GM19468 (cell line): ENCODE results near the gene MRPL33.

Experiments
- ATAC-seq: cut with Tn5 transposase; IDR thresholded peaks from one replicate; pipeline ENCODE4 v1.9.1; 2021; ENCODE audit warnings: mild to moderate bottlenecking, moderate library complexity, moderate number of reproducible peaks; ENCODE audit not compliant: unreplicated experiment; ENCODE audit errors: extremely low read depth

MRPL33 gene

DNA sequence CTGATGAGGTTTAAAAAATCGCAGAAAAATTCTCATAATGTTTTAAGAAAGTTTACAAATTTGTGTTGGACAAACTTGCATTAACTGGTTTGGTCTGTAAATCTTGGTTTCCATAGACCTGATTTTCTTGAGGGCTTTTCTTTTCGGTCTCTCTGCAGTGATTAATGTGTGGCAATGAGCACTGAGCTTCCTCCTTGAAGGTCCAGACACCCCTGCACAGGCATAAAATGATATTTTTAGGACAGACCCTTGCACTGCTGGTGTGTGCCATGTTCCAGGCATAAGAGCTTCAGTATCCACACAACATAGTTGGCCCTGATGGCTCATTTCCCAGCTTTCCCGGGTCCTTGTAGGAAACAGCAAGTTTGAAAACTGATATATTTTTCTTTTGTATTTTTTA lies 33.7 kb downstream of the MRPL33 start:
- ATAC-seq: no peak

DNA sequence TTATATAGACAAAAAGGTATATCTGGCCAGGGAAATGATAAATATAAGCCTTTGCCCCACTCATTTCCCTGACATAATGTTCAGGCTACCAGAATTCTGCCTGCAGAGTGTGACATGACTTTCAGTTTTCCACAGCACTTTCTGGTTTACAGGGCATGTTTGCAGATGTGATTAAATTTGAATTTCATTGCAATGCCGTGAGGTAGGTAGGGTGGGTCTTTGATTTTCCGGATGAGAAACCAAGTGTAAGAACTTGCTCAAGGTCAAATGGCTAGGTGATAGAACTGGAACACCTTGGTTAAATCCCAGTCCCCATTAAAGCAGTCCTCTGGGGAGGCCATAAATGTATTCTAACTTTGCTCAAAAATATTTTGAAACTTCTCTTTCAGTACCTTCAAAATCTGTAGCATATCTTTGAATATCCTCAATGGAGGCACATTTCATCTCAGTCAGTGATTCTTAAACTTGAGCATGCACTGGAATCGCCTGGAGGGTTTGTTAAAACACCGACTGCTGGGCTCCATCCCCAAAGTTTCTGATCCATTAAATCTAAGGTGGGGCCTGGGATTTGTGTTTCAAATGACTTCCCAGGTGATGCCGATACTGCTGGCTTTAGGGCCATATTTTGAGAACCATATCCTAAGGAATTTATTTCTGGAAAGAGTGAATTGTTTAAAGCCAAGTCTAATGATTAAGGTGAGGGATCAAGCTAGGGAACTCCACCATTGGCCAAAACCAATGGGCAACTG lies 35.0 kb downstream of the MRPL33 start:
- no peak for ATAC-seq

DNA sequence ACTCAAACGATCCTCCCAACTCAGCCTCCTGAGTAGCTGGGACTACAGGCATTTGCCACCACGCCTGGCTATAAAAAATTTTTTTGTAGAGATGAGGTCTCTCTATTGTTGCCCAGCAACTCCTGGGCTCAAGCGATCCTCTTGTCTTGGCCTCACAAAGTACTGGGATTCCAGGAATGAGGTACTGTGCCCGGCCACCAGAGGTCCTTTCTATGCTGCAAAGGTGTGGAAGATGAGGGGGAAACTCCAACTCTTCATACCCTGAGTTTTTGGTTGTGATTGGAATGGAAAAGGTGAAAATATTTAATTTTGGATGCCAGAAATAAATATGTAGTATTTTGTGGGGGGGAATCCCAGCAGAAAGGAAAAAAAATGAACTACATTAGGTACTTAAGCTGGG lies 36.0 kb downstream of the MRPL33 start:
- ATAC-seq: no peak

- no peak for ATAC-seq
Measured at GRCh38 chr2:27808418-27808817, 36.9 kb downstream of the MRPL33 start.

- no peak for ATAC-seq
Measured at GRCh38 chr2:27808984-27809383, 37.5 kb downstream of the MRPL33 start.

DNA sequence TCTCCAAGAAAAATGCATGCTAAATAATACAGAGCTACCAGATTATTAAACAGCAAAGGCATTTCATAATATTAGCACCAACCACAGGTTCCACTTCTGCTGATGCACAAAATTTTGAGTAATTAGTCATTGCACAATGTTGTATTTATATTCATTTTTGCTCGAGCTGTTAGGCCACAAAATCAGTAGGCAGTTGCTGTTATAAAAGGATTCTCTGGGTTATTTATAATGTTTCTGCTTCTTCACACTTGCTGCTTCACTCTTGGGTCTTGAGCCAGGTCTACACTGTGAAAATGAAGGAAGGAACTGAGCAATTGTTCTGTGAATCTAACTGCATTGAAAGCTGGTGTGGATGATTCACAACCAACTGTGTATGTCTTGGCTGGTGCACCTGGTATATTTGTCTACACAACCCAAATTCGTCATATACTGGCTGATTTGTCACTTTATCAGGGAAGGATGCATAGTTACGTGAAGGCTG lies 38.3 kb downstream of the MRPL33 start:
- no peak for ATAC-seq

- ATAC-seq: no peak
Measured at GRCh38 chr2:27810455-27810854, 38.9 kb downstream of the MRPL33 start.

- ATAC-seq: no peak
Measured at GRCh38 chr2:27811768-27812167, 40.2 kb downstream of the MRPL33 start.

- no peak for ATAC-seq
Measured at GRCh38 chr2:27814758-27815157, 43.2 kb downstream of the MRPL33 start.

- ATAC-seq: no peak
Measured at GRCh38 chr2:27815860-27816438, 44.4 kb downstream of the MRPL33 start.

GRCh38 chr2:27822049-27822448 lies 50.5 kb downstream of the MRPL33 start:
- no peak for ATAC-seq

- no peak for ATAC-seq
Measured at GRCh38 chr2:27823135-27823534, 51.6 kb downstream of the MRPL33 start.

DNA sequence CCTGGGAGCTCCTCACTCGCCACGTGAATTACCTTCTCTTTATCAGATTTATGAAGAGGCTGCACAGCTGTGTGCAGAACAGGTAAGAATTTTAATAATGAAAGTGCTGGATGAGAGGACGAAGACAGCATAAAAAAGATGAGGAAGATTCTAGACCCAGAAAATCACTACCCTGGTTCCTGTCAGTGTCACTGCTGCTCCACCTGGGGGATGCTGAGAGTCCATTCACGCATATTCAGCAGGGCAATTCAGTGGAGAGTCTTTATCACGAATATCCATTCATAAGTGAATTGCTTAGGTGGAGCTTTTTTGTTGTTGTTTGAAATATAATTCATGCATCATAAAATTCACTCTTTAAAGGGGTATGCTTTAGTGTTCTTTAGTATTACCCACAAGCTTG lies 52.0 kb downstream of the MRPL33 start:
- no peak for ATAC-seq

- ATAC-seq: no peak
Measured at GRCh38 chr2:27824401-27824800, 52.9 kb downstream of the MRPL33 start.

- no peak for ATAC-seq
Measured at GRCh38 chr2:27828305-27828704, 56.8 kb downstream of the MRPL33 start.
